ENCODE results near the gene VSIR.

The VSIR gene

GRCh38 chr10:71711052-71711623 lies 62.2 kb downstream of the VSIR start:
- DNase-seq = no peak

DNA sequence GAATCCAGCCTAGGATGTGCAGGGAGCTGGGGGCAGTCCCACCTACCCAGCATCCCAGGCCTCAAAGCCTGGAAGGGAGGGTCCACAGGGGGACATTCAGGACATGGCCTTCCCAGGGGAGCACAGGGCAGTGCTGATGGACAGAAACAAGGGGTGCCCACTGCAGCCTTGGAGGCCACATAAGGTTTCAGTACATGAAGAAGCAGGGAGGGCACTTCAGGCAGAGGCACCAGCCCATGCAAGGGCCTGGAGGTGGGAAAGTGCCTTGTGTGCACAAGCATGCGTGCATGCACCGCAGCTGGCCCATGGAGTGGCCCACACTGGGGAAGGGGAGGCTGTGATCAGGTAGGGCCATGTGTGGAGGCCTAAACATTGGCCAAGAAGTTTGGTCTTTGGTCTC lies 62.8 kb downstream of the VSIR start:
- DNase-seq = no peak

- DNase-seq = no peak
These were observed 64.1 kb downstream of the VSIR start for GRCh38 chr10:71708897-71709882.

DNA sequence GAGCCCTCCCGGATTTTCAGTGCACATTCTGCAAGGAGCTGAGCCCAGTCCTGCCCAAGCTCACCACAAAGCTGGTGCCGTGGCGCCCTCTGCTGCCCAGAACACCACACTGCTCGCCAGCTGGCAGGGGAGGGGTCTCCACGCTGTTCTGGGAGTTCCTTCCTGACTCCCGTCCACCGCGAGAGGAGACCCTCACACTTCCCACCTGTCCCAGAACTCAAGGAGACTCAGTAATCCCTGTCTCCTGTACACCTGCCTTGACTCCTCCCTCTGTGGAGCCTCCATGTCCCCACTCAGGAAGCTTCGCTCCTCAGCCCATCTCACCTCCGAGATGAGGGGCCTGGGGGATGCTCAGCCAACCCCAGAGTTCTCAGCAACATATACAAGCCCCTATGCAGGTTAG lies 65.0 kb downstream of the VSIR start:
- peak; percentile 77 for DNase-seq

DNA sequence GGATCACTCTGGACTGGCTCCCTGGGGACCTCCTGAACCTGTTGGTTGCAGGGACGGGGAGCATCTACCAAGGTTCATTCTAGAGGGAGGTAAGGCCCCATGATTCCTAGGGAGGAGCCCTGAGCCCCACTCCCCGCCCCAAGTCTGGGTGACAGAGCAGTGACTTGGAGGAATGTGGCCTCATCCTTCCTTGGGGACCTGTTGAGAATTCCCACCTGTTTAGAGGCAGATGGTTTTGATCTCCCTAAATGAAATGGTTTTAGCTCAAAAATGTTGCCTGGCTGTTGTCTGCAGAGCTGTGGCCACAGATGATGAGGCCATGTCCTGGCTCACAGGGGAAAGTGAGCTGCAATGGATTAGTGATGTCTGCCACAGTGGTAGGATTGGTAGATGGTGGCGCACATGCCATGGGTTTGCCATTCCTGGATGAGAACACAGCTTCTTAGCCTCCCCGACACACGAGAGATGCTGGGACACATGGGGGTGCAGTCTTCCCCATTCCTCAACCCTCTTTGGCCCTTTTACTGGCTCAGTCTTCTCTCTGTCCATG lies 66.0 kb downstream of the VSIR start:
- no peak for DNase-seq

DNA sequence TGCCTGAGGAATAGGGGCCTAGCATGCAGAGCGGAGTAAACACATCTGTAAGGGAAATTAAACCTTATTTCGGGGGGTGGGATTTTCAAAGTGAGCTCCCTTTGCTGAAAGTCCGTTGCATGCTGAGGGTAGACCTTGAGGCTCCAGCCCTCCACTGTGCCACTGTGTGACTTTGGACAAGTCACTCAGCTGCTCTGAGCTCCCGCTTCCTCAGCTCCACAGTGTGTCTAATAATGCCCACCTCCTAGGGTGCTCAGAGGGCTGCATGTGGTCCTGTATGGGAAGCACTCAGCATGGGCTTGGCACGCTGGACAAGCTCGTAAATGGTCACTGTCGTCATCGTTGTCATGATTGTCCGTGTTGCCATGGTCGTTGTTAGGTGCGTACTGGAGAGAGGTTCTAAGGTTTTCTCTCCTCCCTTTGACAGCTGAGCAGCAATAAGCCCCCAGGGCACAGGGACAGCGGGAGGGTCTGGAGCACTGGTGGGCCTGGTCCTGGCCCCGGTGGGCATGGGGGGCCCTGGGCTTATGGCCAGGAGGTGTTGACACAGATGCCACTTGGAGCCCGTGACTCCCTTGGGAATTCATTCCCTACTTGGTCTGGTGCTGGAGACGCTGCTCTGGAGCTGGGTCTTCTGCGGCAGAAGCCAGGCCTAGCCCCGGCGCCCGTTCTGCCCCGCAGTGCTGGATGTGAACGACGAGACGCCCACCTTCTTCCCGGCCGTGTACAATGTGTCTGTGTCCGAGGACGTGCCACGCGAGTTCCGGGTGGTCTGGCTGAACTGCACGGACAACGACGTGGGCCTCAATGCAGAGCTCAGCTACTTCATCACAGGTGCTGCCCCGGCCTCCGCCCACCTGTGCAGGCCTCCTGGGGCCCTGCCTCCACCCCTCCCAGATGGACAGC lies 66.9 kb downstream of the VSIR start:
- DNase-seq = no peak

DNA sequence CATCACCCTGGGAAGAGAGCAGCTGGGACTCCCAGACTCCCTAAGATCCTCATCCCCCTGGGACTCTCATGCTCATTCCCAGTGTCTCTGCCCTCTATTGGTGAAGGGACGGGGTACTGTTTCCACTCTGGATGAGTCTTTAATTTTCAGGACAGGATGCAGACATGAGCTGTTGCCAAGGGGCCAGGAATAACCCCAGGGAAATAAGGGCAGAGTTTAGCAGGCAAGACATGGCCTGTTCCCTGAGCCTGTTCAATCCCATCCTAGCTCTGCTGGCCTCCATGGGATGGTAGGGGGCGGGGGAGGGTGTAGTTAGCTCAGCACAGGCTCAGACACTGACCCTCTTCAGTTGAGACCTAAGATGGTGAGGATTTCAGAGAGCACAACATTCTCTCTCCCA lies 67.7 kb downstream of the VSIR start:
- no peak for DNase-seq

DNA sequence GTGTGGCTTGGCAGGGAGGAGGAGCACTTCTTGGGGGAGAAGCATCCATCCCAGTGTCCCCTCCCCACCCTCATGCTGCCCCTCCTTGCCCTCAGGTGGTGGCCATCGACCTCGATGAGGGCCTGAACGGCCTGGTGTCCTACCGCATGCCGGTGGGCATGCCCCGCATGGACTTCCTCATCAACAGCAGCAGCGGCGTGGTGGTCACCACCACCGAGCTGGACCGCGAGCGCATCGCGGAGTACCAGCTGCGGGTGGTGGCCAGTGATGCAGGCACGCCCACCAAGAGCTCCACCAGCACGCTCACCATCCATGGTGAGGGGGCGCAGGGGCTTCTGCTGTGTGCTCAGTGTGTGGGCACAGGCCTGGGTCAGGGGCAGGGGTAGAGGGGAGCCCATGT lies 68.5 kb downstream of the VSIR start:
- no peak for DNase-seq

GRCh38 chr10:71703577-71703976 lies 69.7 kb downstream of the VSIR start:
- no peak for DNase-seq

DNA sequence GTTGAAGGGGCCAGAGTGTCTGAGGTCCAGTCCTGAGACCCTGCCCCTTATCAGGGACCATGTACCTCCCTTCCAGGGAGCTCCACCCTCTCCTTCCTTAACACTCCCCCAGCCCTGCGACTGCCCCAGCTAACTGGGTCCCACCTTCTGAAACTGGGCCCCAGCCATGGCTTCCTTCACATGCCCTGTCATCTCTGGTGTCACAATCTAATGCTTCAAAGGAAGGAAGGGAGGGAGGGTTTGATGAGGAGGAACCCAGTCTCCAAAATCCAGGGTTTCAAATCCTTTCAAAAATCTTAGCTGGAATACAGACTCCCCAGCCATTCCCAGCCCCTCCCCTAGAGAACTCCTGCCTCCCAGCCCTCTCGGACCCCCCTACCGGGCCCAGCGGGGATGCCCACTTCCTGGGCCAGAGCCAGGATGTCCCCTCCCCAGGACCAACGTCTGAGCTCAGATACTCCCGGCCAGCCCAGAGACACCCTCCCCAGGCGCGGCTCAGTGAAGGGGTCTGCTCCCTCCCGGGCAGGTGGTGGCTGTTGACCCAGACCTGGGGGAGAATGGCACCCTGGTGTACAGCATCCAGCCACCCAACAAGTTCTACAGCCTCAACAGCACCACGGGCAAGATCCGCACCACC lies 71.7 kb downstream of the VSIR start:
- no peak for DNase-seq

GRCh38 chr10:71700731-71701368 lies 72.5 kb downstream of the VSIR start:
- no peak for DNase-seq

- DNase-seq = no peak
These were observed 74.6 kb downstream of the VSIR start for GRCh38 chr10:71698737-71699136.

GRCh38 chr10:71697938-71698709 lies 75.2 kb downstream of the VSIR start:
- DNase-seq = peak; percentile 61
